Right hindlimb (tissue), 1 donor: Measurements from ENCODE around the gene PRR16.

Experiments
- DNase-seq: peaks from one replicate; pipeline ENCODE4 v3.0.0-alpha.2; 2018

PRR16 gene

DNA sequence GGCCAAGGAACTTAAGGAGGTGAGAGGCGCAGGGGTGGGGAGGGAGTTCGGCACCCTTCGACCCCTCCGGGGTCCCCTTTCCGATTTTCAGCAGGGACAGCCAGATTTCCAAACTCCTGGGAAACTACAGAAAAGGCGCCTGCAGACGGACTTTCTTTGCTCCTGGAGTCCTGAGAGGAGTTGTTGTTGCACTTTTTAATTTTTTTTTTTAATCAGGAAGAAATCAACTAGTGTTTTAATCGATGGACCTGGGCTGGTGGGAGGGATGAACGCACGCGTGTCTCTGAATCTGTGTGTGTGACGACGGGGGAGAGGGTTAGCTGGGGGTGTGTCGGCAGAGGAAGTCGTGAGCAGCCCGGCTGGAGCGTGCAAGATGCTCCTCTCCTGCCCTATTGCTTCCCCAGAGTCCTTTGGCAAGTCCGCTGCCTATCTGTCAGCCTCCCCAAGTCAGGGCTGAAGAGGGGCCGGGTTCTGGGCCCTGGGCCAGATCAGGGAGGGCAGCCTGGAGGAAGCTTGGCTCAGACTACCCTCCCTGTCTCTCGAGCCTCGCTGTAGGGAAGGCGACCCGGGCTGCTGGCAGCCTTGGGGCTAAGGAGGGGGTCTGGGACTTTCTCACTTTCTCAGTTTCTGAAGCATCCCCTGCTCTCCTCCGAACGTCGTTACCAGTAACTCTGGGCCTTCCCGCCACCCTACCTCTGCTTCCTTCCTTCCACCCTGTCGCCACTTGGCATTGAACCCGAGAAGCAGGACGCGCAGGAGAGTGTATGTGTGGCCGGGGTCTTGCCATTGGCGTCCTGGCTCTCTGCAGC is 731 bp downstream of the PRR16 start:
- peak; percentile 67 for DNase-seq

DNA sequence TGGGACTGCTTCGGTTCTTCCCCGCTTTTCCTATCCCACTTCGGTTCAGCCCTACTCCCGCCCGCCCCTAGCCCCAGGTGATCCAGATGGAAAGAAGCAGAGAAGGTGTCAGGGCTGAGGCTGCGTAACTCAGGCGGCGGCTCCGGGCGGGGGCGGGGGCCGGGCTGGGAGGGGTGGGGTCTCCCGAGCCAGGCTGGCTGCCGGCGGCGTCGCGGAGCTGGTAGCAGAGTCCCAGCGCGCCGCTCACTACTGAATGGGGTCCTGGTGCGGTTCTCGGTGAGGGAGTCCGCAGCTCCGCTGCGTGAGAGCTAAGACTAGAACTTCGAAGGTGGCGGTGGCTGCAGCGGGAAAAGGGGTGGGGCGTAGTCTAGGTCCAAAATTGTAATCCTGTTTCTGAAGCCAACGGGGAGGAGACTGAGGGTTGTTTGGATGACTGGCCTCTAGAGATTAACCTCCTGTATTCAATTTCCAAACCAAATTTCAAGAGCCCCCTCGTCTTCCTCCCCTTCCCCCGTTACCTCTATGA is 1.4 kb downstream of the PRR16 start:
- DNase-seq, result peak; percentile 57

DNA sequence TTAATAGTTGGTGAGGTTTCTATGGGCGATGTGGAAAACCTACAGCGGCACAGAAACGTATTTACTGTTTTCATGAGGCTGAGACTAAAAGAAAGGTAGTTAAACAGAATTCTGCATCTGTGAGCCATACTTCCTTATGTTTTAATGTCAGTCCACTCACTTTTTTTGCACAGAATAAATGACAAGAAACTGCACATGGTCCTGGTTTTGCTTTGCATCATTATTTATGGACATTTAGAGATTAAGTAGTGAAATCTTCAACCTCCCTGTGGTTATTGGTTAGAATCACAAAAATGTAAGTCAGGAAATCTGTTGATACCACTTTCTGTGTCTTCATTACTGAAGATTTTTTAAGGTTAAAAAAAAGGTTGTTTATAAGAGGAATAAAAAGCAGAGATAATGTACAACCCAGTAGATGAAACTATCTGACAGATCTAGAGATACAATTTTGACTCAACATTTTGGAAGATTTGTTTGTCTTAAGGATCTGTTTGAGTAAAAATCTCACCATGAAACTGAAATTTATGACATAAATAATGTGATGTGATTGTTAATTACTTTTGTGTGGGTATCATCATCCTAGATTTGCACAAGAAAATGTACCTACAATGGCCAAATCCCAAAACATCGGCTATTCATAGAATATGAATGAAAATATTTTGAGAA is 2.4 kb downstream of the PRR16 start:
- DNase-seq, result no peak

DNA sequence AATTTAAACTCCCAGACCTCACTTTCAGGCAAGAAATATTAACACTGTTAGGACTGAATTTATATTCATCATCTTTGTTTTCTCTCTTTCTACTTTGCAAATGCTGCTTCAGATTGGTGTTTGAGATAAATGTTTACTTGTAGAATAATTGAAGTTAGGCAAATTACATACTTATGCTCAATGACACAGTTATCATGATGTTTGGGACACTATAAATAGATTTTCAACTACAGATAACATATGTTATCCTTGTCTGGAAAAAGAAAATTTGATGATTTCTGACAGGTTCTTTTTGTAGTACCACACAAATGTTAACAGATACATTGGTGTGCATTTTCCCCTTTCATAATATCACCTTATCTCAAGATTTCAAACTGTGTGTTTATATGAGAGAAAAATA is 7.9 kb downstream of the PRR16 start:
- DNase-seq, result no peak

DNA sequence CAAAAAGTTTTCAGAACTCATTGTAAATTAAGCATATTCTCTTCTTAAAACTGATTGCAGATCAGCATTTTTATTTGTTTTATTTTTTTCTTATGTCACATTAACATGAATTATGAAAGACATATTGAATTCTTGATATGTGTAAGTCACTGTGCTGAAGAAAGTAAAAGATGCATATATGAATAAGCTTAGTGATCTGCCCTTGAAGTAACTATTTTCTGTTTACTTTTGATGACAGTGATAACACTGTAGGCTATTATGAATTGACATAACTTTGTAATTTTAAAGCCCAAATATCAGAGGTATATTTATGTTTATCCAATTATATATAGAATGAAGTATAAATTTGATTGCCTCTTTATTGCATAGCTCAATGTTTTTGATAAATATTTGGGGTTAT is 8.8 kb downstream of the PRR16 start:
- no peak for DNase-seq

DNA sequence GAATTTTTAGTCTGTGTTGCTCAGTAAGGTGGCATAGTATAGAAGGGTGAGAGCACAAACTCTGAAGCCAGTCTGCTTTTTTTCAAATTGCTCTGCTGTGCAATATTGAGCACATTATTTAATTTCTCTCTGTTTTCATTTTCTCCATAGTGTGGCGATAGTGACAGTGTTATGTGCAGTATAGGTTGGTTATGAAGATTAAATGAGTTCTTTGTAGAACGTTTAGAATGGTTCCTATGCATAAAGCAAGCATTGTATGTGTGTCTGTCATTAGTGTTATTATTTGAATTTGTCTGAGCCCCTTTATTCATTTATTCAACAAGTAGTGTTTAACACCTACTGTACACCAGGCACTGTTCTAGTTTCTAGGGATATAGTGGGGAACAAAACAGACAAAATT is 9.2 kb downstream of the PRR16 start:
- DNase-seq, result no peak

DNA sequence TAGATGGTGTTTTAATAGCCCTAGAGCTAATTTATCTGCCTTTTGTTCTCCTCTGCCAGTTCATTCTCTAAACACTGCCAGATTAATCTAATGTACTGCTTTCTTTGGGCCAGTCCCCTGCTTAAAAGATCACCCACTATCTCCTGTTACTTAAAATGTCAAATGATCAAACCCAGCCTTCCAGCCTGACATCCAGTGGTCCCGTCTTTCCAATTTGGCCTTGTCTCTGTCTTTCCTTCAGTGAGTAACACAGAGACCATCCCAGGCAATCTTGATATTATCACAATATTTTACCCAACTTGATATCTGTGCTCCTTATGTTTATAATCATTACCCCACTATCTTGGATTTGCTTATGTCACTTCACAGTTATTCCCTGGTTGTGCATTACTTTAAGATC is 12.0 kb downstream of the PRR16 start:
- no peak for DNase-seq

DNA sequence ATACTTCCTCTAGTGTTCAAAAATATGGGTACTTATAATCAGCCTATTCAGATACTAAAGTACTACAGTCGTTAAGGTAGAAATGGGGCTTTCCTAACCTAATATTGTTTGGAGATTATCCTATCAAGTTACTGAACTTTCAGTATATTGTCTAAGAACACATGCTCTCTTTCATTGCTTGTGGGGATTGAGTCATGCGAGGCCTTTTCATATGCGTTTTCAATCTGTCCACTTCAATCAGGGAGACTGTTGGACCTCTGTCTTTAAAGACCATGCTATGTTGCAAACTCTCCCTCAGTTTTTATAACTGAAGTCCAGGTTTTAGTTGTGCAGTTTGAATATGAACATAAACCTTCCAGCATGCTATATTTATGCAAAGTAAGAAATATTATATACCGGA is 15.0 kb downstream of the PRR16 start:
- DNase-seq, result no peak

DNA sequence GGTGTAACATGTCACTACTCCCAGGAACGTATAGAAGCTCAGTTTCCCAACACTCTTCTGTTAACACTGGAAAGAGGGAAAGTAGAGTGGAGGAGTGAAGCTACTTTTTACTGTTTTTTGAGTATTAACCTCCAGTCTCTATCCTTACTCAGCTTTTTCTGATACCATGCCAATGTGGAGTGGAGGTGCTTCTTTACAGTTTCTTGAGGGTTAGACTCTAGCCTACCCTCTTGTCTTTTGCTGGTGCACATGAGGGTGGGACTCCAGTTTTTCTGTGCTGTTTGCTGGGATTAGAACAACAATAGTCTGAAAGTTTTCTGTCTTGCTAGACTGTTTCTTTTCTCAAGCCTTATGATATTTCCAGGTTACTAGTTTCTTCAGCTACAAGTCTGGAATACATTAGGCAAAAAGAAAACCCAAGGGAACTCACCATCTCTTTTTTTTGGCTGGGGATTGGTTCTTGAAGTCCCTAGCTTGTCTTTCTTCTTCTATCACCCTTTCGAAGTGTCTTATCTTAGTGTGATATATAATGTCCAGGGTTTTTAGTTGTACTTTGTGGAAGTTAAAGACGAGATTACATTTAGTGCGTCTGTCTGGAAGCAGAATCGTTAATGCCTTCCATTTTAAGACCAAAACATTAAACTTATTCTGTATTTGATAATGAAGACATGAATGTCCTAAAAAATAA is 35.9 kb downstream of the PRR16 start:
- DNase-seq, result no peak

DNA sequence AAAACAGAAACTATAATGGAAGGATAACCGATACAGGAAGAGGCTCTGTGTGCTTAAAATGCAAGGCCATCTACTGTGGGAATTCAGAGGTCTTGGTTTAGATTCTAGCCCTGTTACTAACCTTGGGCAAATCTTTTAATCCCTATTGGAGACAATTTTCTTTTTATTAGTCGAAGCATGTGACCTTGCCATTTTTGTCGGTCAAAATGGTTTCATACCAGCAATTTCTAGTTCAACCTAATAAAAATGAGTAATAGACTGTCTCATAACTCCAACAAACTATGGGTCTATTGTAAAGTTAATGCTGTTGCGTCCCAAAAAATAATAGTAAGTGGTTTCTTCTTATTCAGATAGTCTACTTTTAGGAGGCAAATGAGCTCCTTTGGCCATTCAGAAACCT is 38.4 kb downstream of the PRR16 start:
- DNase-seq, result no peak

DNA sequence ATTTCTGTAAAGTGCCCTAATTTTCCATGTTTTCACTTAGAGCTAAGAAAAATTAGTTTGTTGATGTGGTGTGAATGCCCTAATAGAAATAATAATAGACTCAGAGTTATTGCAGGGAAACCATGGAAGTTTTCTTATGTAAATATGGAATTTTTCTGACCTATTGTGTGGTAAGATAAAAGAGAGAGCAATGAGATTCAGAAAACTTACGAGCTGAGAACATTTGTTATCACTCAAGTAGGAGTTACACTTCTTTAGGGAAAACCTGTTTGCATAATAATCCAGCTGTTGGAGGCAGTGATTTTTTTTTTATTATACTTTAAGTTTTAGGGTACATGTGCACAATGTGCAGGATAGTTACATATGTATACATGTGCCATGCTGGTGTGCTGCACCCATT is 39.2 kb downstream of the PRR16 start:
- no peak for DNase-seq

DNA sequence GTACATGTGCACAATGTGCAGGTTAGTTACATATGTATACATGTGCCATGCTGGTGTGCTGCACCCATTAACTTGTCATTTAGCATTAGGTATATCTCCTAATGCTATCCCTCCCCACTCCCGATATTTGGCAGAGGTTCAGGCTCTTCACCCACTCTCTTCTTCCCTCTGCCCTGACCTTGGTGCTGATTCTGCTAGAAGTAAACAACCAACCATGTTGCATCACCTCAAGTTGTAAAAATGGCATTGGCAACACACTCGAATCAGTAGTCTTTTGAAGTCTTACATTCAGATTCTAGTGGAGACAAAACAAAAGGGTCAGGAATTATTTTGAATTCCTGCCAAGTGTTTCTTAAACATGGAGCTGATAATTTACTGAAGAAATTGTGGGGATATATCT is 40.0 kb downstream of the PRR16 start:
- DNase-seq, result no peak

DNA sequence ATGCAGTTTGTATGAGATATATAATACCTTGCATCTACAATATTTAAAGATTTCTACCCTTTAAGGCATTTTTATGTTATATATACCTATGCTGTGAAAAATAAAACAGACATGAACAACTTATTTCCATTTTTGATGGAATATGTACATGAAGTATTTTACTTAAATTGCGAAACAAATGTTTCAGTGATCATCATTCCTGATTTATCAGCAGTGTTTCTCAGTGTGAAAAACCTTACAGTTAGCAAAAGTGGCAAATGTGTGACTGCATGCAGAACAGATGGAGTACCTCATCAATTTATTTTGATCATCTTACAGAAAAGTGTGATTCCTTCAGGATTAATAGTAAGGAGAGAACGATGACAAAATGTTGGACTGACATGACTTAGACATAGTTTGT is 43.1 kb downstream of the PRR16 start:
- DNase-seq, result no peak

DNA sequence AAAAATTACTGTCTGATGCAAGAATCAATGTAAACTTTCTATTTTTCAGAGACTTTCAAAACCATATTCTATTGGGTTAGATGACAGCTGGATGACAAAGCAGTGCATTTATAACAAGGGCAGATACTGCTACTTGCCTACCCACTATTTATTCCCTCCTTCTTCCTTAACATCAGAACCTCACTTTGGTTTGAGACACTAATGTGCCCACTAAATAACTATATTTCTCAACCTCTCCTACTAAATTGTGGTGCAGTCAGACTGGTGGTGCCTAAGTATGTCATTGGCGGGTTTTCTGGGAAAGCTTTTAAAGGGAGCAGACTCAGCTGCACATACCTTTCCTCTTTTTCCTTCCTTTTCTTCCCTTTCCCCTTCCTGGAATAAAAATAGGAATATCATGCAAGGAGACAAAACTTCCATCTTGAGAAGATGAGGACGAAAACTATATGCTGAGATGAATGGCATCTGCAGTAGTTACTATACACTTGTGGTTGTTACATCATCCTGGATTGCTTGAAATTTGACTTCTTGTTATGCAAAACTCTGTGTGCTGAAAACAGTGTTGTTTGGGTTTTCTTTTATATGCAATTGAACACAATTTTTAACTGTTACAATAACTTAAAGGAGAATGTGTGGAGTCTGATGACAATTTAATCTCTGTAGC is 43.8 kb downstream of the PRR16 start:
- no peak for DNase-seq

DNA sequence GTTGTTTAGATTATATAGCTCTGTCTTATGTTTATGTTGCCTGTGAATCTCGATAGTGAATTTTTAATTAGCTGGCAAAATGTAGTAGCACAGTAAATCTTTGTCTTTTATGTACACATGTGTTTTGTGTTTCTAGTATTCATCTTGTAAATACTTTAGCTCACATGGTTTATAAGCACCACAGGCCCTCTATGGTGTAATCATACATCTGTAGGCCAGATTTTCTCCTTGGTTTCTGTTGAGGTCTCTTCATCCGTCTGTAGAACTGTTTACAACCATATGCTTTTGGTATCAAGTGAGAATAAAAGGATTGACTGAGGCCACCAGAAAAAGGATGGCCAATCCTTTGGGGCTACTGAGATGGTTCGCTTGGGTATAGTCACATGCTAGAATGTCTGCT is 45.0 kb downstream of the PRR16 start:
- DNase-seq, result no peak

DNA sequence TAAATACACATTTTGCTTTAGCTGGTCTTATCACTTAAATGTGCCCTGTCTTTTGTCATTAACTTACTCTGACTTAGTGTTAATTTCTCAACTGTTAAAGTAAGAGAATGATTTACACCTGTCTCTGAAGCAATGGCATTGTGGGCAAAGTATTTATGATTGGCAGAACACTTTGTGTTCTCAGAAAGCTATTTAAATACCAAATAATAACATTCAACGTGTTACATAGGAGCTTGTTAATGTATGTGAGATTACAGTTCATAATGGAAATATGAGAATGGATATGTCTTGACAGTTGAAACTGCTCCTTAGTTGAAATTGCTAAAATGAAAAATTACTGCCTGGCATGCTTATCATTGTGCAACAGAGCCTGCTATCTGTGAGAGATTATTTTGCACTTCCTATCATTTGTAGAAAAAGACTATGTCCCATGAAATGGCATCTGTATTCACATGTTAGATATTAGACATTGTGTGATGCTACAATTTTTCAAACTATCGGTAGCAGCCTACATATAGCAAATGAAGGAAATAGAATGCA is 46.1 kb downstream of the PRR16 start:
- no peak for DNase-seq

DNA sequence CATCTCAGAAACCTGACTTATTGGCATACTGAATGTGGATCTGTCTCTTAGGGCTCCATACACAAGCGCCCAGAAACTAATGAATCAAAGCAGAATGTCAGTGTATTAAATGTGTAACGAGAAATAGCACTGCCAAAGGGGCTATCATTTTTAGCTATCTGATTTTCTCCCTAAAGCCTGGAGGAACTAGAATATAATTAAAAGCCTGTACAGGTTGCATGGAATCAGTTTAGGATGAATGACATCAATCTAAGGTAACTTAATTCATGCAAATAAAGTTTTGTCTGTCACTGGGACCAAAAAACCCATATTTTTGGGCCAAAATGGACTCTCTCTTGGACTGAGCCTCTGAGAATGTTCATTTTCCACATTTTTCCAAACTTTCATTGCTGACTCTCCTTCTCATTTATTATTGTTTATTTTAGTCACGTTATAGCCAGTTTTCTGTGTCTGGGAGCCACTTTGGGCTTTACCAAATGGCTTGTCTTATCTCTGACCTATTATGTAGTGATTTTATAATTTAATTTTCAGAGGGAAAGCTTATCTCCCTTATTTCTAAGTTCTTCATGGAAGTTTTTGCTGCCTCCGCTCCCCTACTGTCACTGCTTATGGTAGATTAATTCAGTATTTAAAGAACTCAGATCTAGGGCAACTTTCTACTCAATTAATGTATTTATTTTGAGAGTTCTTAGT is 47.0 kb downstream of the PRR16 start:
- no peak for DNase-seq

DNA sequence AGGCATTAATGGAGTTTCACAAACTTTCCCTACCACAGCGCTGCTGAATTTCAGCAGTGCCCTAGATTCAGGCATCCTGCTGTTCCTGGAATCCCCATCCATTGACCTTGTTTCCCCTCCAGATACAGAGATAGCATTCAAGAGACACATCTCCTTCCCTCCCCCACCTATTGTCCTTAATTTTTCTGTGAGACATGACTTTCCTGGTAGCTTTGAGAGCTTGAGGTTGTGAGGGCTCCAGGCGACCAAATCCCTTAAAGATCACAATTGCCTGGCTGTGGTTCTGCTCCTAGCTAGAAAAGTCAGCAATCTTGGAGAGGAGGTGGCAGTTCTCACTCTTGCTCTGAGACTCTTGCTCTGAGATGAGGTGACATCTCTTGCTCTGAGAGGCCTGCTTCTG is 48.0 kb downstream of the PRR16 start:
- DNase-seq, result no peak

DNA sequence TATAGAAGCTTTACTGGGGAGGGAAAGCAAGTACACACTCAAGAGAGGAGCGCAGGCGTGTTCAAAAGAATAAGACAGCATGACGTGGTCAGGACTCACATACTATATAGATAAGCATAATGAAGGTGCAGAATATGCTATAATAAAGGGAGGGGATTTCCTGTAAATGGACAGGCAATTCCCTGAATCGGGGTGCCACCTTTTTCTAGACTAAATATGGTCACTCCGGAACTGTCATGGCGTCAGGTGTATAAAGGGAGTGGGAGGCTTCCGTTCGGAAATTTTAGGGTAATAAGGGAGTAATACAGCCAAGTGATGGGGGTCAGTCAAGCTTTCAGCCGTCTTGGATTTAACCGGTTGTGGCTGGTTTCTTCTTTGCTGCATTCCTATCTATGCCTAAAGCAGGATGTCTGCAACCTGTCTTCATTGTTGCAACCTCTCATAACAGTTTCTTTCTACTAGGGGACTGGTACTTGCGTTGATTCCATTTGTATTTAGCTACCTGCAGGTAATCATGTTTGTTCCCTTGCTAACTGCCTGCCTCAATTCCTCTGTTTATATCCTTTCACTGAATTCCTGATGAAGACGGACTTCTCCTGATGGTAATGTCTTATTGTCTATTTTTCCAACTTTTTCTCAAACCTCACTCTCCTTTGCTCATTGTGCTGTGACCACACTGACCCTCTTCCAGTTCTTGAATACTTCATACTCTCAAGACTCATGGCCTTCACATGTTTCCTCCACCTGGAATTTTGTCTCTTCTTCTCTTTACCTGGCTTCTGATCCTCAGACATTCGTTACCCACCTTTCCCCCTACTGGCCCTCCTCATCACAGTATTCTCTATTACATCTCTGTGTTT is 48.9 kb downstream of the PRR16 start:
- no peak for DNase-seq

DNA sequence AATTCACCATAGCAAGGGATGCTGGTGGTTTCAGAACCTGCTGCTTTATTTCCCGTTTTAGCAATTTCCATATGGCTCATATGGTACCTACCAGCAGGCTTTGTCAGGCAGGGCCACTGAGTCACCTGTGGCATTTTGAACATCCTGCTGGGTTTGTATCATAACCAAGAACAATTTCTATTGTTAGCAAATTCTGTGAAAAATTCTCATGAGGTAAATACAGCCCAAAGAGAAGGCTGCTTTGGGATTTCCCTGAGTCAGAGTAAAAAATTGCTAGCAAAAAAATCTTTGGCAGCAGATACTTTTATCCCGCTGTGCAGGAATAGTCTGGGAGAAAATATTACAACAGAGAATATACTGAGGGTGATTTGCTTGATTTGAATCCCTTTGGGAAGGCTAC is 52.7 kb downstream of the PRR16 start:
- DNase-seq, result no peak

DNA sequence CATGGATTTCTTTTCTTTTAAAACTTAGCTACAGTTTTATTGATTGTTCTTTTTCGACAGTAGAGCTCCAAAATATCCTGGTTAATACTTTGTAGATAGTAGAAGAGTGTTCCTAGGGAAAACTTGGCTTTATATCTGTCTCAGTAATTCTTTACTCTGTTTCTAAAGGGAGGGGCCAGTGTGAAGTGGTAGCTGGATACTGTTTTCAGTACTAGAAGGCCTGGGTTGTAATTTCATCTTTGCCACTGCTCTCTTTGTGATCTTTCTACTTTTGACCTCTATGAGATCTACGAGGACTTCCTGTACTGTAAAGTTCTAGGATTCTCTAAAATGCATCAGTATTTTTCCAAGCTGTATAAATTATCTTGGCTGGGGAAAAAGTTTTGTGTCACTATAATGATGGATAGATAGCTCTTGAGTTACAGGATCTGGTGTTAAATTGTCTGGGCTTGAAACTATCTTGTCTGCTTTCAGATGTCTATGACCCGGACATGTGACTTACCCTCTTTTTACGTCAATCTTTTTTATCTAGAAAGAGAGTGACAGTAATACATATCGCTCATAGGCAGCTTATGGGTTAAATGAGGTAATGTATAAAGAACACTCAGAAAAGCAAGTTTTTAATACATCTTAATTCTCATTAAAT is 53.6 kb downstream of the PRR16 start:
- DNase-seq, result no peak
